ENCODE measurements around the gene PEX26. TPM values are rescaled to one million over a fixed set of nuclear protein-coding genes. Genes with fewer than 3 reads are reported as not detected.

PEX26 gene
- total RNA-seq, 2 experiments from 2014 or later: 44.4 TPM

Other genes starting within 250 kb of the PEX26 start
- 10 to 100 TPM; 26.4 to 29.7 TPM for gene MICAL3, start 53.4 kb upstream of the PEX26 start, total RNA-seq
- 1 to 10 TPM; 1.2 to 1.5 TPM for gene TUBA8, start 32.8 kb downstream of the PEX26 start, total RNA-seq
- 10 to 100 TPM; 50.0 to 52.5 TPM for gene USP18, start 72.2 kb downstream of the PEX26 start, total RNA-seq